AG04450 (cell line): ENCODE data around the gene FHL2. TPM values are rescaled to one million over a fixed set of nuclear protein-coding genes. Genes with fewer than 3 reads are reported as not detected.

Source experiments
- CTCF ChIA-PET: fragments of 300-600, 350-600 bp; formaldehyde crosslinking; extraction: SDS; loops from one replicate; lab custom pipeline; 2022; ENCODE audit warnings: antibody characterized with exemption, inconsistent platforms; lab: Charles Lee
- POLR2A ChIA-PET: fragments of 350-600 bp; formaldehyde crosslinking; extraction: SDS; loops from one replicate; lab custom pipeline; 2021; ENCODE audit warnings: antibody characterized with exemption, inconsistent platforms; lab: Yijun Ruan, JAX
- DNase-seq: peaks from one replicate; pipeline ENCODE4 v3.0.0-alpha.2; 2011; ENCODE audit warnings: low read depth, low spot score
- H3K27ac ChIP-seq: one replicate; pipeline ENCODE4 v1.5.1; 2012; ENCODE audit warnings: low read depth, low read length, control low read depth
- H3K27me3 ChIP-seq: one replicate; pipeline ENCODE4 v1.6.0; 2012; ENCODE audit warnings: low read length; ENCODE audit not compliant: control insufficient read depth, insufficient read depth
- H3K4me3 ChIP-seq: 2 replicates; pipeline ENCODE4 v1.5.1; 2011; ENCODE audit warnings: mild to moderate bottlenecking, low read depth, low read length, control low read depth
- H3K9me3 ChIP-seq: 2 replicates; pipeline ENCODE4 v1.5.1; 2012; ENCODE audit warnings: low read length; ENCODE audit not compliant: control insufficient read depth, insufficient read depth
- polyA plus RNA-seq: library from polyadenylated mRNA; depleted of rRNA; stranded (reverse); fragments of >200 nt; gene quantifications from 2 replicates; pipeline ENCODE4 v1.2.3, GENCODE V29; 2011
- TF ChIP-seq, protein P1 (sequence below): IDR thresholded peaks from 2 replicates; pipeline ENCODE4 v1.5.1; 2011; ENCODE audit warnings: low read depth, low read length, control low read depth, inconsistent platforms

FHL2 gene
- polyA plus RNA-seq, 1 experiment, result 497 TPM

DNA sequence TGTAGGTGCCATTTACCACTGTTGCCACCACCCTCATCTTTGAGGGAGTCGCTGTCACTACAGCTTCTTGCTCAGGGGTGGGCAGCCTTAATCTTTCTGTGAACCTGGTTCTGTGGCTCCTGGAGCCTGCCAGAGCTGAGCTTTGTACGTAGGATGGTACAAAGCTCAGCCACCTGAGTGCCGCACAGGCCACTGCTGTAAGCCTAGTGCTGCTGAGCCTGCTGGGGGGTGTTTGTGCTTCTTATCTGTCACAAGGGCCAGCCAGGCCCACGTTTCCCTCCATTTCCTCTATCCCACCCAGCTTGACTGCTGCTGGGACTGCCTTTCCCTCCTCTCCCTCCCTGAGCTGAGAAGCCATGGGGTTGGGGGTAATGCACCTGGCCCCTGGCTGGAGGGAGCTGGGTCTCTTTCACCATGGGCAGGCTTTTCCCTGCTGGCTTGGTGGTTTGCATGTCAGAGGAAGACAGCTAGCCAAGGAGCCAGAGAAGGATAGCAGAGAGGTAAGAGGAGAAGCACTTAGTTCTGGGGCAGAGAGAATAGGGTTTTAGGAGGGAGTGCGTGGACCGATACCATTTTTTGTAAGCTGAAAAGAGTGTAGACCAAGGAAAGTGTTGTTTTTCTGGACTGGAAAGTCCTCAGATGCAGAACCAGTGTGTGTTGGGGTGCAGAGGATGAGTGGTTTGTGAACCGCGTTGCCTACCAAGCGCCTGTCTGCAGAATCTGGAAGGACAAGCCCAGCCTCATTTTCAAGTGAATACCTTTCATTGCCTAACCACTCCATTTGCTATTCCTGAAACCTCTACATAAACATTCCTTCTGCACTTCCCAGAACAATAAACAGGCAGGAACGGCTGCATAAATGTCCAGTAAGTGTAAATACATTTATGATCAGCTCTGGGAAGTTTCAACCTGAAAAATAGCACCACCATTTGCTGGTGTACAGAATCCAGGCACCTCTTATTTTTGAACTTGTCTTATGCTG lies 45.1 kb upstream of the FHL2 start:
- Histone ChIP-seq H3K4me3 (no peak overlapping the region), H3K9me3 (no peaks in the 10 kb centered on the region), H3K27me3 (peaks cover under 1% of the 10 kb centered on the region), H3K27ac (no peak overlapping the region)
- TF ChIP-seq, protein P1, sequence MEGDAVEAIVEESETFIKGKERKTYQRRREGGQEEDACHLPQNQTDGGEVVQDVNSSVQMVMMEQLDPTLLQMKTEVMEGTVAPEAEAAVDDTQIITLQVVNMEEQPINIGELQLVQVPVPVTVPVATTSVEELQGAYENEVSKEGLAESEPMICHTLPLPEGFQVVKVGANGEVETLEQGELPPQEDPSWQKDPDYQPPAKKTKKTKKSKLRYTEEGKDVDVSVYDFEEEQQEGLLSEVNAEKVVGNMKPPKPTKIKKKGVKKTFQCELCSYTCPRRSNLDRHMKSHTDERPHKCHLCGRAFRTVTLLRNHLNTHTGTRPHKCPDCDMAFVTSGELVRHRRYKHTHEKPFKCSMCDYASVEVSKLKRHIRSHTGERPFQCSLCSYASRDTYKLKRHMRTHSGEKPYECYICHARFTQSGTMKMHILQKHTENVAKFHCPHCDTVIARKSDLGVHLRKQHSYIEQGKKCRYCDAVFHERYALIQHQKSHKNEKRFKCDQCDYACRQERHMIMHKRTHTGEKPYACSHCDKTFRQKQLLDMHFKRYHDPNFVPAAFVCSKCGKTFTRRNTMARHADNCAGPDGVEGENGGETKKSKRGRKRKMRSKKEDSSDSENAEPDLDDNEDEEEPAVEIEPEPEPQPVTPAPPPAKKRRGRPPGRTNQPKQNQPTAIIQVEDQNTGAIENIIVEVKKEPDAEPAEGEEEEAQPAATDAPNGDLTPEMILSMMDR, result no peak
- ChIA-PET CTCF (interaction anchor here (0.9 to 1.1 kb wide), 2 partner anchors 13 to 77 kb away, joined by 3 to 4 read pairs; no protein-coding TSS in a partner anchor), POLR2A (no interaction called here)
- DNase-seq, result no peak

DNA sequence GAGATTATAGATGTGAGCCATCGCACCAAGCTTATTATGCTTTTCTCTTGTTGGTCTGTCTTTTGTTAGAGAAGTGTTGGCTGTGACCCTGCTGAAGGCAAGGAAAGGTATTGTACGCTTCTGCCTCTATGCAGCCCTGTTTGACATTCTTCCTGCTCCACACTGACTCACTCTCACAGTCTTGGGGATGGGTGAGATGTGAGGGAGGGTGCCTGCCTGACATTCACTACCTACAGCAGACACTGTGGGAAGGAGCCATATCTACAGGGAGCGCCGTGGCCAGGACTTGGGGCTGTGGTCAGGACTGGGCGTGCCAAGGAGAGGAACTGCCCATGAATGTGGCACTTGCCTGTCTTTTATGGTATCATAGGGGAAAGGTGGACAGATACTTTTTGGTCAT lies 43.9 kb upstream of the FHL2 start:
- Histone ChIP-seq H3K27ac (no peak overlapping the region), H3K27me3 (no peaks in the 10 kb centered on the region), H3K4me3 (no peak overlapping the region), H3K9me3 (no peaks in the 10 kb centered on the region)
- TF ChIP-seq, protein P1, result no peak
- CTCF ChIA-PET, result interaction anchor here (0.8 to 1.1 kb wide), 3 partner anchors 12 to 79 kb away, joined by 3 to 4 read pairs (median 3); no protein-coding TSS in a partner anchor
- POLR2A ChIA-PET, result no interaction called here
- DNase-seq, result no peak

DNA sequence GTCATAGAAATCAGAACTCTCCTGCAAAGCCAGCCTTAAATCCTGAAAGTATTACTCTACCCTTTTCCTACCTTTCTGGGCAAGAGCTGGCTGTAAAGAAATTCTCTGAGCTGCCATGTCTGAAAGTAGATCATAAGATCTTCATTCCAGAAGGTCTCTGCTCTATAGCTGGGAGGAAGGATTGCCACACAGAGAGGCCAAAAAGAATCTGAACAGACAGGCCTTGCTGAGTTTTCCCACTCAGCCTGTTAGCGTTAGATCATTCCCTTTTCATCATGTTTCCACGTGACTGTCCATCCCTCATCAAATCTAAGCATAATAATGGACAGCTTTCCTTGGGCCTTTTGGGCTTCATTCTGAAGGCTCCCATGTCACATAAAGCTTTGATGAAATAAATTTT lies 43.2 kb upstream of the FHL2 start:
- H3K9me3 ChIP-seq, result no peaks in the 10 kb centered on the region
- DNase-seq, result no peak
- H3K4me3 ChIP-seq, result no peak overlapping the region
- ChIA-PET CTCF (interaction anchor here (0.8 kb wide), 1 partner anchor 11 kb away, joined by 3 read pairs; no protein-coding TSS in a partner anchor), POLR2A (no interaction called here)
- TF ChIP-seq, protein P1, result no peak
- H3K27ac ChIP-seq, result no peak overlapping the region
- H3K27me3 ChIP-seq, result no peaks in the 10 kb centered on the region

DNA sequence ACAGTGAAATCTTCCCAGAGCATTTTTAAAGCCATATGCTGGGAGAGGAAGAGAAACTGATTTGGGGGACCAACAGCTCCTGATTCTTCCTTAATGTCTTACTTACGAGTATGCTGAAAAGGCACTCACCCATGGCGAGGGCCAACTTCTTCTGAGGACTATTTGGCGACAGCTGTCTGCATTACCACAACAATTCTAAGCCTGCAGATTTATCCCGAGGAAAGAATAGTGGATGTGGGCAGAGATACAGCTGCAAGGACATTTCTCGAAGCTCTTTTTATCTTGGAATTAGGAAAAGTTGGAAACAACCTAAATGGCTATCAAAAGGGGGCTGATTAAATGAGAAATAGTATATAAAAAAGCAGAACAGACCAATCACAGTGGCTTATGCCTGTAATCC lies 40.3 kb upstream of the FHL2 start:
- Histone ChIP-seq H3K27me3 (no peaks in the 10 kb centered on the region), H3K9me3 (no peaks in the 10 kb centered on the region), H3K27ac (no peak overlapping the region), H3K4me3 (no peak overlapping the region)
- ChIA-PET POLR2A (interaction anchor here (0.6 to 2.3 kb wide), 2 partner anchors 35 to 128 kb away, joined by 3 to 10 read pairs; no protein-coding TSS in a partner anchor), CTCF (interaction anchor here (0.6 to 1.5 kb wide), 2 partner anchors 40 to 82 kb away, joined by 4 to 11 read pairs; partner anchors contain the start of gene FHL2)
- DNase-seq, result no peak
- TF ChIP-seq, protein P1, result no peak
